PFSK-1 (cell line): ENCODE results near the gene THBD.

Source experiments
- FOXP2 ChIP-seq: optimal IDR thresholded peaks from 2 replicates; pipeline ENCODE3; 2011; ENCODE audit warnings: borderline replicate concordance, control low read depth, inconsistent platforms; ENCODE audit not compliant: insufficient read depth; ENCODE audit errors: extremely low read length, extremely low read depth
- POLR2AphosphoS5 ChIP-seq: IDR thresholded peaks from 2 replicates; pipeline ENCODE4 v1.6.1; 2012; ENCODE audit warnings: low read depth, mild to moderate bottlenecking, control low read depth, low read length, moderate library complexity
- SIN3A ChIP-seq: IDR thresholded peaks from 2 replicates; pipeline ENCODE4 v1.6.1; 2012; ENCODE audit warnings: mild to moderate bottlenecking, low read length, moderate library complexity, borderline replicate concordance; ENCODE audit not compliant: insufficient read depth
- TAF1 ChIP-seq: IDR thresholded peaks from 2 replicates; pipeline ENCODE4 v1.6.1; 2012; ENCODE audit warnings: low read length, control low read depth, borderline replicate concordance; ENCODE audit not compliant: insufficient read depth
- TF ChIP-seq, protein P1 (sequence below), 2 experiments: IDR thresholded peaks; 2 replicates each; pipeline versions ENCODE4 v1.6.1 to v1.8.0; 2011 to 2012; ENCODE audit warnings: low read depth in 2 of 2, low read length in 2 of 2, control low read depth in 1 of 2, inconsistent platforms in 1 of 2, mild to moderate bottlenecking in 1 of 2, moderate library complexity in 1 of 2; ENCODE audit not compliant: insufficient read depth in 1 of 2

DNA sequence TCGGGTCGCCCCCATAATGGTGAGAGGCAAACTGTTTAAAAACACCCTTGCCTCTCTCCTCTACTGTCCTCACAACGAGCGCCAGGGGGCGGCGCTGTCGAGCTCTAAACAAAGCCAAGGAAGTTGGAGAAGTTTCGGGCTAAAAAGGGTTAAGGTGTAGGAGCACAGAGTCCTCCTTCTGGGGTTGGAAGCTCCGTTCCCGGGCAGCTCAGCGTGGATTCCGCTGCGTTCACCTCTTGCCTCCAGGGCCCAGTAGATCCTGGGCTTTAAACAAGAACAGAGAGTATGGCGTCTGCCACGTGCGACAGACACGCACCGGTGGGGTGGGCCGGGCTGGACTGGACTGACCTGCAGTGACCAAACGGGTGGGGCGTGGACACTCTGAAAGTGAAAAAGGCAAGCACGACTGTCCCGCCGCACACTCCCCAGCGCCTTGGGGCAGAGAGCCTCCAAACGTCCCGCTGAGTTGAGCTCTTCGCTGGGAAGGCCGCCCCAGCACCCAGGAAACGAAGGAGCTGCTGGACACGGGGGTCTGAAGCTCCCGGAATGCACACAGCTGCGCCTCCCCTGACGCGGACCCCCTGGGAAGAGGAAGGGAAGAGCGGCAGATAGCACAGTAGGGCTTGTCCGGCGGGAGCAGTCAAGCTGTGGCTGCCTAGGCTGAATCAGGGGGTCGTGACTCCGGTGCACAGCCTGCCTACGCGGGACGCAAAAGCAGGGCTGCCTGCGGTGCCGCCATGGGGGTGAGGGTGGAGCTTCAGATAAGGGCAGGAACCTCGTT is 1.6 kb upstream of the THBD start:
- TF ChIP-seq, protein P1, sequence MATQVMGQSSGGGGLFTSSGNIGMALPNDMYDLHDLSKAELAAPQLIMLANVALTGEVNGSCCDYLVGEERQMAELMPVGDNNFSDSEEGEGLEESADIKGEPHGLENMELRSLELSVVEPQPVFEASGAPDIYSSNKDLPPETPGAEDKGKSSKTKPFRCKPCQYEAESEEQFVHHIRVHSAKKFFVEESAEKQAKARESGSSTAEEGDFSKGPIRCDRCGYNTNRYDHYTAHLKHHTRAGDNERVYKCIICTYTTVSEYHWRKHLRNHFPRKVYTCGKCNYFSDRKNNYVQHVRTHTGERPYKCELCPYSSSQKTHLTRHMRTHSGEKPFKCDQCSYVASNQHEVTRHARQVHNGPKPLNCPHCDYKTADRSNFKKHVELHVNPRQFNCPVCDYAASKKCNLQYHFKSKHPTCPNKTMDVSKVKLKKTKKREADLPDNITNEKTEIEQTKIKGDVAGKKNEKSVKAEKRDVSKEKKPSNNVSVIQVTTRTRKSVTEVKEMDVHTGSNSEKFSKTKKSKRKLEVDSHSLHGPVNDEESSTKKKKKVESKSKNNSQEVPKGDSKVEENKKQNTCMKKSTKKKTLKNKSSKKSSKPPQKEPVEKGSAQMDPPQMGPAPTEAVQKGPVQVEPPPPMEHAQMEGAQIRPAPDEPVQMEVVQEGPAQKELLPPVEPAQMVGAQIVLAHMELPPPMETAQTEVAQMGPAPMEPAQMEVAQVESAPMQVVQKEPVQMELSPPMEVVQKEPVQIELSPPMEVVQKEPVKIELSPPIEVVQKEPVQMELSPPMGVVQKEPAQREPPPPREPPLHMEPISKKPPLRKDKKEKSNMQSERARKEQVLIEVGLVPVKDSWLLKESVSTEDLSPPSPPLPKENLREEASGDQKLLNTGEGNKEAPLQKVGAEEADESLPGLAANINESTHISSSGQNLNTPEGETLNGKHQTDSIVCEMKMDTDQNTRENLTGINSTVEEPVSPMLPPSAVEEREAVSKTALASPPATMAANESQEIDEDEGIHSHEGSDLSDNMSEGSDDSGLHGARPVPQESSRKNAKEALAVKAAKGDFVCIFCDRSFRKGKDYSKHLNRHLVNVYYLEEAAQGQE (IDR thresholded peaks at IDR 0.05; ENCODE audit: insufficient read depth in 1 of 2, low read depth in 2 of 2, low read length in 2 of 2): no peak
- no peak for TF ChIP-seq POLR2AphosphoS5
- TF ChIP-seq TAF1: no peak
- no peak for TF ChIP-seq FOXP2
- TF ChIP-seq SIN3A: no peak
